SK-N-SH treated with all-trans-retinoic acid at 6 μM for 48 hours (cell line): ENCODE data around the gene VEGFC.

ENCODE experiments used
- BACH2 ChIP-seq: fragments of 250-450 bp; sonication (Bioruptor Pico); IDR thresholded peaks from 2 replicates; pipeline ENCODE4 v1.9.0; 2021; ENCODE audit warnings: mild to moderate bottlenecking, borderline replicate concordance
- CSDC2 ChIP-seq: fragments of 250-450 bp; sonication (Bioruptor Pico); IDR thresholded peaks from 2 replicates; pipeline ENCODE4 v1.5.0; 2020; ENCODE audit warnings: mild to moderate bottlenecking, moderate library complexity
- OSR1 ChIP-seq: fragments of 250-450 bp; sonication (Bioruptor Pico); IDR thresholded peaks from 2 replicates; pipeline ENCODE4 v1.8.0; 2022; ENCODE audit warnings: moderate library complexity, mild to moderate bottlenecking, inconsistent platforms
- POU6F1 ChIP-seq: fragments of 250-450 bp; sonication (Bioruptor Pico); IDR thresholded peaks from 2 replicates; pipeline ENCODE4 v1.8.0; 2021; ENCODE audit warnings: low read depth, mild to moderate bottlenecking, moderate library complexity, borderline replicate concordance
- PPARA ChIP-seq: fragments of 250-450 bp; sonication (Bioruptor Pico); IDR thresholded peaks from 2 replicates; pipeline ENCODE4 v1.5.0; 2020; ENCODE audit warnings: mild to moderate bottlenecking, borderline replicate concordance
- SNAI2 ChIP-seq: fragments of 250-450 bp; sonication (Bioruptor Pico); IDR thresholded peaks from 2 replicates; pipeline ENCODE4 v1.5.0; 2020; ENCODE audit warnings: mild to moderate bottlenecking, moderate library complexity
- ZFP3 ChIP-seq: fragments of 250-450 bp; sonication (Bioruptor Pico); IDR thresholded peaks from 2 replicates; pipeline ENCODE4 v1.5.0; 2020; ENCODE audit warnings: mild to moderate bottlenecking, moderate library complexity
- ZFP30 ChIP-seq: fragments of 450-650 bp; formaldehyde crosslinking; IDR thresholded peaks from 2 replicates; pipeline ENCODE4 v1.5.0; 2022; ENCODE audit warnings: mild to moderate bottlenecking, moderate library complexity
- ZNF565 ChIP-seq: fragments of 450-650 bp; formaldehyde crosslinking; conservative IDR thresholded peaks from 2 replicates; pipeline ENCODE4 v1.5.0; 2020; ENCODE audit warnings: low read depth, mild to moderate bottlenecking, moderate library complexity
- ZNF70 ChIP-seq: fragments of 450-650 bp; formaldehyde crosslinking; IDR thresholded peaks from 2 replicates; pipeline ENCODE4 v1.5.0; 2020; ENCODE audit warnings: mild to moderate bottlenecking, moderate library complexity
- TF ChIP-seq, protein P1 (sequence below): fragments of 250-450 bp; sonication (Bioruptor Pico); IDR thresholded peaks from 2 replicates; pipeline ENCODE4 v1.8.0; 2020; ENCODE audit warnings: mild to moderate bottlenecking, moderate library complexity, borderline replicate concordance
- TF ChIP-seq, protein P2 (sequence below): fragments of 250-450 bp; sonication (Bioruptor Pico); IDR thresholded peaks from 2 replicates; pipeline ENCODE4 v1.5.1; 2020; ENCODE audit warnings: low read depth, mild to moderate bottlenecking, moderate library complexity
- TF ChIP-seq, protein P3 (sequence below): fragments of 250-450 bp; sonication (Bioruptor Pico); IDR thresholded peaks from 2 replicates; pipeline ENCODE4 v1.5.1; 2021; ENCODE audit warnings: mild to moderate bottlenecking, moderate library complexity

DNA sequence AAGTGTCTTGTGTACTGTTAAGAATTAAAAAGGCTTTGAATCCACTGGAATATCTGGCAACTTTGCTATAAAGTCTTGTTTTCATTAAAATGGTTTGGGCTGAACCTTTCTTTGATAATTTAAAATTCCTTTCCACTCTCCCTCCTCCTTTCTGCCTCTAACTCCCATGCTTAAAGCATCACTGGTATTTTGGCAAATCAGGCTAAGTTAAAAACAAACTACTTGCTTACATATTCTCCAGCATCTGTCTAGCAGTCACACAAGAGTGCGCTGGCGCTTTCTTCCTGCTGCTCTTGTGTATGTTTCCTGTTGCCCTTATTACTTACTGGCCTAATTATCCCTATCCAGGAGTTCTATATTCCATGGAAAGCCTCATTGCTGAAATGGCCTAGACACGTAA, 136.6 kb downstream of the VEGFC start:
- TF ChIP-seq POU6F1 (no peak), ZNF70 (CRISPR knock-in tag) (no peak), SNAI2 (CRISPR knock-in tag) (no peak), OSR1 (CRISPR knock-in tag) (no peak), PPARA (CRISPR knock-in tag) (no peak), BACH2 (CRISPR knock-in tag) (no peak), ZFP30 (CRISPR knock-in tag) (no peak), ZNF565 (CRISPR knock-in tag) (no peak), CSDC2 (CRISPR knock-in tag) (no peak), ZFP3 (CRISPR knock-in tag) (no peak)
- TF ChIP-seq, protein P1, sequence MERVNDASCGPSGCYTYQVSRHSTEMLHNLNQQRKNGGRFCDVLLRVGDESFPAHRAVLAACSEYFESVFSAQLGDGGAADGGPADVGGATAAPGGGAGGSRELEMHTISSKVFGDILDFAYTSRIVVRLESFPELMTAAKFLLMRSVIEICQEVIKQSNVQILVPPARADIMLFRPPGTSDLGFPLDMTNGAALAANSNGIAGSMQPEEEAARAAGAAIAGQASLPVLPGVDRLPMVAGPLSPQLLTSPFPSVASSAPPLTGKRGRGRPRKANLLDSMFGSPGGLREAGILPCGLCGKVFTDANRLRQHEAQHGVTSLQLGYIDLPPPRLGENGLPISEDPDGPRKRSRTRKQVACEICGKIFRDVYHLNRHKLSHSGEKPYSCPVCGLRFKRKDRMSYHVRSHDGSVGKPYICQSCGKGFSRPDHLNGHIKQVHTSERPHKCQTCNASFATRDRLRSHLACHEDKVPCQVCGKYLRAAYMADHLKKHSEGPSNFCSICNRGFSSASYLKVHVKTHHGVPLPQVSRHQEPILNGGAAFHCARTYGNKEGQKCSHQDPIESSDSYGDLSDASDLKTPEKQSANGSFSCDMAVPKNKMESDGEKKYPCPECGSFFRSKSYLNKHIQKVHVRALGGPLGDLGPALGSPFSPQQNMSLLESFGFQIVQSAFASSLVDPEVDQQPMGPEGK (CRISPR knock-in tag) = no peak
- TF ChIP-seq, protein P2, sequence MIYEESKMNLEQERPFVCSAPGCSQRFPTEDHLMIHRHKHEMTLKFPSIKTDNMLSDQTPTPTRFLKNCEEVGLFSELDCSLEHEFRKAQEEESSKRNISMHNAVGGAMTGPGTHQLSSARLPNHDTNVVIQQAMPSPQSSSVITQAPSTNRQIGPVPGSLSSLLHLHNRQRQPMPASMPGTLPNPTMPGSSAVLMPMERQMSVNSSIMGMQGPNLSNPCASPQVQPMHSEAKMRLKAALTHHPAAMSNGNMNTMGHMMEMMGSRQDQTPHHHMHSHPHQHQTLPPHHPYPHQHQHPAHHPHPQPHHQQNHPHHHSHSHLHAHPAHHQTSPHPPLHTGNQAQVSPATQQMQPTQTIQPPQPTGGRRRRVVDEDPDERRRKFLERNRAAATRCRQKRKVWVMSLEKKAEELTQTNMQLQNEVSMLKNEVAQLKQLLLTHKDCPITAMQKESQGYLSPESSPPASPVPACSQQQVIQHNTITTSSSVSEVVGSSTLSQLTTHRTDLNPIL (CRISPR knock-in tag) = no peak
- TF ChIP-seq, protein P3, sequence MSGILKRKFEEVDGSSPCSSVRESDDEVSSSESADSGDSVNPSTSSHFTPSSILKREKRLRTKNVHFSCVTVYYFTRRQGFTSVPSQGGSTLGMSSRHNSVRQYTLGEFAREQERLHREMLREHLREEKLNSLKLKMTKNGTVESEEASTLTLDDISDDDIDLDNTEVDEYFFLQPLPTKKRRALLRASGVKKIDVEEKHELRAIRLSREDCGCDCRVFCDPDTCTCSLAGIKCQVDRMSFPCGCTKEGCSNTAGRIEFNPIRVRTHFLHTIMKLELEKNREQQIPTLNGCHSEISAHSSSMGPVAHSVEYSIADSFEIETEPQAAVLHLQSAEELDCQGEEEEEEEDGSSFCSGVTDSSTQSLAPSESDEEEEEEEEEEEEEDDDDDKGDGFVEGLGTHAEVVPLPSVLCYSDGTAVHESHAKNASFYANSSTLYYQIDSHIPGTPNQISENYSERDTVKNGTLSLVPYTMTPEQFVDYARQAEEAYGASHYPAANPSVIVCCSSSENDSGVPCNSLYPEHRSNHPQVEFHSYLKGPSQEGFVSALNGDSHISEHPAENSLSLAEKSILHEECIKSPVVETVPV (CRISPR knock-in tag) = no peak
